HUES64 (cell line): ENCODE measurements around the gene GAS6.
"Not testable (repeated sequence)": the region's sequence is repeated elsewhere in the genome, so short reads cannot be mapped to it uniquely, and the experiment has no call there.

Source experiments
- H3K27ac ChIP-seq: 2 replicates; pipeline ENCODE4 v1.7.0; 2013; ENCODE audit warnings: low read depth, low read length, inconsistent platforms
- H3K27me3 ChIP-seq: 2 replicates; pipeline ENCODE4 v1.6.1; 2013; ENCODE audit warnings: mild to moderate bottlenecking, low read length; ENCODE audit not compliant: insufficient read depth
- H3K36me3 ChIP-seq: 2 replicates; pipeline ENCODE4 v1.6.1; 2013; ENCODE audit warnings: mild to moderate bottlenecking, low read length; ENCODE audit not compliant: insufficient read depth
- H3K4me1 ChIP-seq: 2 replicates; pipeline ENCODE4 v1.6.1; 2013; ENCODE audit warnings: mild to moderate bottlenecking, low read length, moderate library complexity; ENCODE audit not compliant: insufficient read depth
- H3K4me3 ChIP-seq: 2 replicates; pipeline ENCODE4 v1.5.1; 2013; ENCODE audit warnings: mild to moderate bottlenecking, low read length, moderate library complexity
- H3K9ac ChIP-seq: 2 replicates; pipeline ENCODE4 v1.6.1; 2013; ENCODE audit warnings: mild to moderate bottlenecking, low read depth, low read length
- H3K9me3 ChIP-seq: 2 replicates; pipeline ENCODE4 v1.6.1; 2013; ENCODE audit warnings: low read depth, low read length; ENCODE audit not compliant: insufficient read depth
- WGBS: fragments of 150-250, 120-280 bp; methylation state at CpG from one replicate; pipeline ENCODE4 v1.1.7; 2013; ENCODE audit warnings: missing lambda C conversion rate; 5-methylcytosine and 5-hydroxymethylcytosine counted together

The GAS6 gene

DNA sequence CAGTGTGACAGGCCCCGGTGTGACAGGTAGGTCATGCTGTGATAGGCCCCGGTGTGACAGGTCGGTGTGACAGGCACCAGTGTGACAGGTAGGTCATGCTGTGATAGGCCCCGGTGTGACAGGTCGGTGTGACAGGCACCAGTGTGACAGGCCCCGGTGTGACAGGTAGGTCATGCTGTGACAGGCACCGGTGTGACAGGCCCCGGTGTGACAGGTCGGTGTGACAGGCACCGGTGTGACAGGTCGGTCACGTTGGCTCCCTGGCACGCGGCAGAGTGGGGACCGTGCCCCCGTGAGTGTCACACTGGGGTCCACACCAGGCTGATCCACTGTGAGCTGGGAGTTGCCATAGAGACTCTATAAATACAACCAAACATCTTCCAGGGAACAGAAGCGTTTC is 29.9 kb downstream of the GAS6 start:
- H3K27ac ChIP-seq, H3K9me3 ChIP-seq, H3K36me3 ChIP-seq, H3K27me3 ChIP-seq, H3K4me3 ChIP-seq, H3K9ac ChIP-seq: not testable (repeated sequence)
- 96% methylated on average over 17 of the region's 17 CpGs for WGBS
- H3K4me1 ChIP-seq: peaks cover 12% of the 10 kb centered on the region; the same call in 1 of the 2 replicates

DNA sequence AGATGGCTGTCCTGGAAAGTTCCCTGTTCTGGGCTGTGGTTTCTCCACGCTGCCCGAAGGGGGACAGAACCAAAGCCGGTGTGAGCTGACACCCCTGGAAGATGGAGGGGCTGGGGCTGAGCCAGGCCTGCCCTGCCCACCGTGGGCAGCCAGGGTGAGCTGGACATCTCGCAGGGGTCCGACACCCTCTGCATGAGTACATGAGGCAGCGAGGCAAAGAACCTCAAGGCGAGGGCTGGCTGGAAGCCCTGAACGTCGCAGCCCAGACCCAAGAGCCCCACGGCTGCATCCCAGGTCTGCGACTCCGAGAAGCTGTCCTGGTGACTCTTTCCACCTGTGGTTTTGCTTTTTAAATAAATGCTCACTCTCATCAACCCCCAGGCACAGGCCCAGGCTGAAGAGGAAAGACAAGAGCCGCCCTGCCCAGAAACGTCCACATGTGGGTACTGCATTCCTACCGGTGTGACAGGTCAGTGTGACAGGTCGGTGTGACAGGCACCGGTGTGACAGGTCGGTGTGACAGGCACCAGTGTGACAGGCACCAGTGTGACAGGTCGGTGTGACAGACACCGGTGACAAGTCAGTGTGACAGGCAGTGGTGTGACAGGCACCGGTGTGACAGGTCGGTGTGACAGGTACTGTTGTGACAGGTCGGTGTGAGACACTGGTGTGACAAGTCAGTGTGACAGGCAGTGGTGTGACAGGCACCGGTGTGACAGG is 30.6 kb downstream of the GAS6 start:
- 93% methylated on average over 25 of the region's 25 CpGs for WGBS
- H3K27ac ChIP-seq: no peak overlapping the region
- H3K9ac ChIP-seq: no peak overlapping the region
- no peaks in the 10 kb centered on the region for H3K9me3 ChIP-seq
- no peaks in the 10 kb centered on the region for H3K27me3 ChIP-seq
- no peak overlapping the region for H3K4me3 ChIP-seq
- H3K4me1 ChIP-seq: peaks cover 12% of the 10 kb centered on the region; the same call in 1 of the 2 replicates
- H3K36me3 ChIP-seq: peaks cover 9% of the 10 kb centered on the region; the same call in 1 of the 2 replicates

DNA sequence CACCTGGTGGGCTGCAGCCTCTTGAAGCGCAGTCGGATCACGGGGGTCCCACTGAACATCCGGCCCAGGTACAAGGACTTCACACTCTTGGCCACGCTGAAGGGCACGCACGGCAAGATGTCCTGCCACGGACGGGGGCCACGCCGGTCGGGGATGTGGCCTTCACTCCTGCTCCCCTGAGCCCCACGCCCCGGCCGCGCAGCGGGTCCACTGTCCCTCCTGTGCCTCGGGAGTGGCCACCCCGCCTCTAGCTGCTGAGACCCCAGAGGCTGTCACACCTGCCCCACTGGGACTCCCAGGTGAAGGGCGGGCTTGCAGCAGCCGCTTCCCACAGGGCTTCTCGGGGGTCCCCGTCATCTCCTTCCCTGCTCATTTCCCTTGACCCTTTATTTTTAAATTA is 31.2 kb downstream of the GAS6 start:
- Histone ChIP-seq H3K9me3 (no peaks in the 10 kb centered on the region), H3K9ac (no peak overlapping the region), H3K36me3 (peaks cover 11% of the 10 kb centered on the region; the same call in 1 of the 2 replicates), H3K27me3 (no peaks in the 10 kb centered on the region), H3K4me3 (no peak overlapping the region), H3K27ac (no peak overlapping the region), H3K4me1 (peaks cover 8% of the 10 kb centered on the region; the same call in 1 of the 2 replicates)
- 96% methylated on average over 23 of the region's 23 CpGs for WGBS

DNA sequence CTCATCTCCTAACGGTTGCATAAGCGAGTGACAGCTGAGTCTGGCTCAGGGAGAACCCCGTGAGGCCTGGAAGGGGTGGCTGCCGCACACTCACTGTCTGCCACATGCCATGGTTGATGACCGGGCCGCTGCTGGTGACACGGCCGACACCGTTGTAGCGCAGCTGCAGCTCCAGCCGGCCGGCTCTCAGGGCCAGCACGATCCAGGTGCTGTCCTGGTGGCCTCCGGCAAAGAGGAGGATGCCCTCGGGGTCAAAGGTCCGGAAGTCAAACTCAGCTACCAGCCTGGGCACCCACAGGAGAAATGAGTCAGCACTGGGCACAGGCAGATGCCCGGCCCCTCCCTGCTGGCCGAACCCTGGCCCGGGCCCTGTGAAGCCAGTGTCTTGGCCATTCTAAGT is 31.7 kb downstream of the GAS6 start:
- 95% methylated on average over 19 of the region's 19 CpGs for WGBS
- Histone ChIP-seq H3K36me3 (peaks cover 11% of the 10 kb centered on the region; the same call in 1 of the 2 replicates), H3K27ac (no peak overlapping the region), H3K4me3 (no peak overlapping the region), H3K9me3 (no peaks in the 10 kb centered on the region), H3K4me1 (peaks cover 4% of the 10 kb centered on the region; the same call in 1 of the 2 replicates), H3K9ac (no peak overlapping the region), H3K27me3 (no peaks in the 10 kb centered on the region)

DNA sequence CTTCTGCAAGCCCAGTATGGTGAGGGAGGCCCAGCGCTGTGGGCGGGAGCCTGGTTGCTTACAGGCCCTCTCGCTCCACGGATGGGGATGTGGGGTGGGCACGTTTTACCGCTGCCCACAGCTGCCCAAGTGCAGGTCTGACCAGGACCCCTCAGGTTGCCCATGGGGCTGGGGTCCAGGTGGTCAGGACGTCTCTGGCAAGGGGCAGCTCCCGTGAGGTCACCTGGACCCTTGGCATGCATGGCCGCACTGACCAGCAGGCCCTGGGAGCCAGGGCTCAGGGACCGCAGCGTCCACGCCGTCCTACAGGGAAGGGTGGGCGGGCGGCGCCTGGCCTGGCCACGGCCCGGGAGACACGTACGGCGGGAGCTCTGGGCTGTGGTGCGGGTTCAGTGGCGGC is 32.8 kb downstream of the GAS6 start:
- peaks cover 11% of the 10 kb centered on the region; the same call in 1 of the 2 replicates for H3K36me3 ChIP-seq
- WGBS: 93% methylated on average over 23 of the region's 23 CpGs

DNA sequence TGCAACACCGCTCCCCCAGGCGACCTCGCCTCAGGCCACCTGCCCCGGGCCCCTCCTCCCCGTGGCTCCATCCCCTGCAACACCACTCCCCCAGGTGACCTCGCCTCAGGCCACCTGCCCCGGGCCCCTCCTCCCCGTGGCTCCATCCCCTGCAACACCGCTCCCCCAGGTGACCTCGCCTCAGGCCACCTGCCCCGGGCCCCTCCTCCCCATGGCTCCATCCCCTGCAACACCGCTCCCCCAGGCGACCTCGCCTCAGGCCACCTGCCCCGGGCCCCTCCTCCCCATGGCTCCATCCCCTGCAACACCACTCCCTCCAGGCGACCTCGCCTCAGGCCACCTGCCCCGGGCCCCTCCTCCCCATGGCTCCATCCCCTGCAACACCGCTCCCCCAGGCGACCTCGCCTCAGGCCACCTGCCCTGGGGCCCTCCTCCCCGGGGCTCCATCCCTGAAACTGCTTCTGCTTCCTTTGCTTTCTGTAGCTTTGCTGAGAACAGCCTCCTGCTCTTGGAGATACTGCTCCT is 33.4 kb downstream of the GAS6 start:
- H3K27me3 ChIP-seq, H3K27ac ChIP-seq, H3K9ac ChIP-seq, H3K9me3 ChIP-seq, H3K4me1 ChIP-seq, H3K4me3 ChIP-seq: not testable (repeated sequence)
- 82% methylated on average over 18 of the region's 22 CpGs for WGBS
- H3K36me3 ChIP-seq: peaks cover 14% of the 10 kb centered on the region; the same call in 1 of the 2 replicates

More for the DNA sequence above, 32.8 kb downstream of the GAS6 start:
- Histone ChIP-seq H3K9me3 (no peaks in the 10 kb centered on the region), H3K9ac (no peak overlapping the region), H3K4me1 (no peaks in the 10 kb centered on the region), H3K27me3 (no peaks in the 10 kb centered on the region), H3K27ac (no peak overlapping the region), H3K4me3 (no peak overlapping the region)

DNA sequence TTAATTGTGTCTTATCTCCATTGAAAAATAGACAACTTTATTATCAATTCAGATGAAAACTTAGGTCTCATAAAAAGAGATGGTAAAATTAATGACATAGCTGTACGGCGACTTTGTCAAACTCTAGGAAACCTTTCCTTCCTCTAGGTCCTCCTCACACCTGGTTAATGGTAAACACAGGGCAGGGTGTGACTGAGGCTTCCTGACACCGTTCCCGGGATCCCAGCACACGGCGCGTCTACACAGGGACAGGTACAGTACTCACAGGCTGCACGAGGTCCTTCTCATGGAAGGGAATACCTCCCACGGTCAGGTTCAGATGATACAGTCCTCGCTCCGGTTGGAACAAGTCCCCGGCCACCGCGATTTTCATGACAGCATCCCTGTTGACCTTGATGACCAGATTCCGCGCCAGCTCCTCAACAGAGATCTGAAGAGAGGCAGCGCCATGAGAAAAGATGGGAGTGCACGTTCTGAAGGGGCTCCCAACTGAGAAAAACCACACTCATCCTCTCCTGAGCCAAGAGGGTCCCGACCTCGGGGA is 35.5 kb downstream of the GAS6 start:
- WGBS: 94% methylated on average over 20 of the region's 20 CpGs
- Histone ChIP-seq H3K36me3 (peaks cover 10% of the 10 kb centered on the region; the same call in 1 of the 2 replicates), H3K4me1 (no peaks in the 10 kb centered on the region), H3K9me3 (no peaks in the 10 kb centered on the region), H3K27me3 (no peaks in the 10 kb centered on the region), H3K9ac (no peak overlapping the region), H3K27ac (no peak overlapping the region), H3K4me3 (no peak overlapping the region)

DNA sequence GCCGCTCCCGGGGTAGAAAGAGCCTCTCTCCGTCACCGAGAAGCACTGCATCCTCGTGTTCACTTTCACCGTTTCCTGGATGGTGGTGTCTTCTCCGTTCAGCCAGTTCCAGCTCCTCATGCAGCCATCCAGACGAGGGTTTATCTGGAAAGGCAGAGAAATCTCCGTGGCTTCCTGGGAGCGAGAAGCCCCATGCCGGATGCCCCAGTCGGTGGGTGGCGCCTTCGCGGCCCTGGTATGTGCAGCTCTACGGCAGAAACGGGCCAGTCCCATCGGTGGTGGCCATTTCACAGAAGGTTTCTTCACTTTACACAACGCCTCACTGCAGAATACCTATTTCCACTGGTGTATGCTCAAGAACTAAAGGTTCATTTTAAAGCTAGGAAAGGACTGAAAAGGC is 36.9 kb downstream of the GAS6 start:
- 95% methylated on average over 19 of the region's 19 CpGs for WGBS
- no peak overlapping the region for H3K27ac ChIP-seq
- H3K9me3 ChIP-seq: no peaks in the 10 kb centered on the region
- H3K4me3 ChIP-seq: no peak overlapping the region
- H3K36me3 ChIP-seq: peaks cover 8% of the 10 kb centered on the region; the same call in 1 of the 2 replicates
- no peaks in the 10 kb centered on the region for H3K4me1 ChIP-seq
- H3K27me3 ChIP-seq: no peaks in the 10 kb centered on the region
- no peak overlapping the region for H3K9ac ChIP-seq

DNA sequence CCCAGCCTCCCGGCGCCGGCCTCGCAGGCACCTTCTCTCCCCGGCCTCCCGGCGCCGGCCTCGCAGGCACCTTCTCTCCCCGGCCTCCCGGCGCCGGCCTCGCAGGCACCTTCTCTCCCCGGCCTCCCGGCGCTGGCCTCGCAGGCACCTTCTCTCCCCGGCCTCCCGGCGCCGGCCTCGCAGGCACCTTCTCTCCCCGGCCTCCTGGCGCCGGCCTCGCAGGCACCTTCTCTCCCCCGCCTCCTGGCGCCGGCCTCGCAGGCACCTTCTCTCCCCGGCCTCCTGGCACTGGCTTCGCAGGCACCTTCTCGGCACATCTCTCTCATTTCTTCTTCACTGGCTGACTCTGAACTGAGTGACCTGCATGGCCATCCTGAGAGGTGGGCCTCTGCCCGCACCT is 37.4 kb downstream of the GAS6 start:
- WGBS: 81% methylated on average over 33 of the region's 35 CpGs

DNA sequence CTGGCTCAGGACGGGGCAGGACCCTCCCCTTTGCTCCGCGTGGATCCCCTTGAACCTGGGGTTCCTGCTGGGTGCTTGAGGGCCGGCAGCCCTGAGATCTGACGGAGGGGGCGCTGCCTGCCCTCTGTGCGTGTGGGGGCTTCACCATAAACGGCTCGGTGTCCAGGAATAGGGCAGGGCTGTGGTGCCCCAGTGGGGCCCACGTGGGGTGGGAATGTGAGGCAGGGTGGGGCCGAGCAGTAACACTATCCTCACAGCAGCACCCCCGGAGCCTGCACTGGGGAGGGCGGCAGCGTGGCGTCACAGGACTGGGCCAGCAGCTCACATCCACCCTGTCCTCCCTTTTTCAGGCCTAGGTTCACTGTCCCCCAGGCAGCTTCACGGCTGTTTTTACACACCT is 38.0 kb downstream of the GAS6 start:
- Histone ChIP-seq H3K27me3 (no peaks in the 10 kb centered on the region), H3K9me3 (no peaks in the 10 kb centered on the region), H3K4me3 (no peak overlapping the region), H3K4me1 (no peaks in the 10 kb centered on the region), H3K27ac (no peak overlapping the region), H3K36me3 (peaks cover 8% of the 10 kb centered on the region; the same call in 1 of the 2 replicates), H3K9ac (no peak overlapping the region)
- 92% methylated on average over 16 of the region's 16 CpGs for WGBS

More for the DNA sequence above, 37.4 kb downstream of the GAS6 start:
- H3K27ac ChIP-seq, H3K27me3 ChIP-seq, H3K9me3 ChIP-seq, H3K4me3 ChIP-seq, H3K9ac ChIP-seq, H3K36me3 ChIP-seq, H3K4me1 ChIP-seq: not testable (repeated sequence)

DNA sequence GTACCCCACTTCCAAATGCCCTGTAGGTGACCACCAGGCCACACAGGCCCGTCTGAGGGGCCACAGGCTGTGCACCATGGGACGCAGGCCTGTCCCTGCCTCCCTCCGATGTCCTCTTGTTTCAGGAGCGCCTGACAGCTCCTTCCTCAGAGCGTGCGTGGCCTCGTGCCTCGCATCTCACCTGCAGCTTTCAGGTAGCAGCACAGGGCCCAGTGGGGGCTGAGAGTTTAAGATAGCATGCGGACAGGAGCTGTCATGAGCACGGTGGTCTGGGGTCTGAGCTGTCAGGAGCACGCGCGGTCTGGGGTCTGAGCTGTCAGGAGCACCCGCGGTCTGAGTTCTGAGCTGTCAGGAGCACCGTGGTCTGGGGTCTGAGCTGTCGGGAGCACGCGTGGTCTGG is 40.1 kb downstream of the GAS6 start:
- Histone ChIP-seq H3K27me3 (no peaks in the 10 kb centered on the region), H3K36me3 (peaks cover 8% of the 10 kb centered on the region; the same call in 1 of the 2 replicates), H3K4me1 (no peaks in the 10 kb centered on the region), H3K9me3 (no peaks in the 10 kb centered on the region), H3K9ac (no peak overlapping the region), H3K27ac (no peak overlapping the region), H3K4me3 (no peak overlapping the region)
- 96% methylated on average over 19 of the region's 19 CpGs for WGBS
